ENCODE data around the gene ZNF385B.

The ZNF385B gene

DNA sequence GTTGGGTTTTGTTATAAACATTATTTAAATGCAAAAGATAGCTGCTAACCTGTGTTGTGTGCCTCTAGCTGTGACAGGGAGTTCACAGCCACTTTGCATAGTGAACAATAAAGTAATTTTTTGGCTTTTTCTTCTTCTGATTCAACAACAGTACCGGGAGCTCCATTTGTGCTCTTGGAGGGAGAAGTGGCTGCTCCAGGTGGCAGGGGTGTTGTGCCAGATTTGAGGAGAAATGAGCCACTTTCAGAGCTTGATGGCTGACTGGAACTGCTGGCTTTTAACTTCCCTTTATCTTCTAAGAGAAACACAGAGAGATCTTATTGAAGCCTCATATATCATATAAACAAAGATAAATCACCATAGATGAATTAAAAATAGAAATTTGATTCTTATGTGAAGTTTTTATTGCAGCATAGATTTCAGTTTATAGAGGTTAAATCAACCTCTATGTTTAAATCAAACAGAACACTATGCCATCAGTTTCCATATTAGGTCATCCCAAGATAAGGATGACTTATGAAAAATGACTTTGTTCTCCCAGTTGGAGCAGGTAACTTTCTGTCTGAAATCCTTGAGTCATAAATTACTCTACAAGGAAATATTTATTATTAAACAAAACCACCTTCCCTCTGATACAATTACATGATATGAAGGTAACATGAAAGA, 414.8 kb downstream of the ZNF385B start:
- H3K36me3 Mint-ChIP-seq (ENCODE audit: low read depth): peaks cover 3% of the 10 kb centered on the region
- H3K4me1 Mint-ChIP-seq: peaks cover 5% of the 10 kb centered on the region
- peaks cover 3% of the 10 kb centered on the region for H3K9me3 Mint-ChIP-seq
- no peak overlapping the region for H3K4me3 Mint-ChIP-seq
- H3K27ac Mint-ChIP-seq: no peak overlapping the region
- TF ChIP-seq, protein P1, sequence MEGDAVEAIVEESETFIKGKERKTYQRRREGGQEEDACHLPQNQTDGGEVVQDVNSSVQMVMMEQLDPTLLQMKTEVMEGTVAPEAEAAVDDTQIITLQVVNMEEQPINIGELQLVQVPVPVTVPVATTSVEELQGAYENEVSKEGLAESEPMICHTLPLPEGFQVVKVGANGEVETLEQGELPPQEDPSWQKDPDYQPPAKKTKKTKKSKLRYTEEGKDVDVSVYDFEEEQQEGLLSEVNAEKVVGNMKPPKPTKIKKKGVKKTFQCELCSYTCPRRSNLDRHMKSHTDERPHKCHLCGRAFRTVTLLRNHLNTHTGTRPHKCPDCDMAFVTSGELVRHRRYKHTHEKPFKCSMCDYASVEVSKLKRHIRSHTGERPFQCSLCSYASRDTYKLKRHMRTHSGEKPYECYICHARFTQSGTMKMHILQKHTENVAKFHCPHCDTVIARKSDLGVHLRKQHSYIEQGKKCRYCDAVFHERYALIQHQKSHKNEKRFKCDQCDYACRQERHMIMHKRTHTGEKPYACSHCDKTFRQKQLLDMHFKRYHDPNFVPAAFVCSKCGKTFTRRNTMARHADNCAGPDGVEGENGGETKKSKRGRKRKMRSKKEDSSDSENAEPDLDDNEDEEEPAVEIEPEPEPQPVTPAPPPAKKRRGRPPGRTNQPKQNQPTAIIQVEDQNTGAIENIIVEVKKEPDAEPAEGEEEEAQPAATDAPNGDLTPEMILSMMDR (IDR thresholded peaks at IDR 0.05; ENCODE audit: unreplicated experiment in 3 of 3): no peak
- H3K27me3 Mint-ChIP-seq (ENCODE audit: low read depth): peaks cover 4% of the 10 kb centered on the region

DNA sequence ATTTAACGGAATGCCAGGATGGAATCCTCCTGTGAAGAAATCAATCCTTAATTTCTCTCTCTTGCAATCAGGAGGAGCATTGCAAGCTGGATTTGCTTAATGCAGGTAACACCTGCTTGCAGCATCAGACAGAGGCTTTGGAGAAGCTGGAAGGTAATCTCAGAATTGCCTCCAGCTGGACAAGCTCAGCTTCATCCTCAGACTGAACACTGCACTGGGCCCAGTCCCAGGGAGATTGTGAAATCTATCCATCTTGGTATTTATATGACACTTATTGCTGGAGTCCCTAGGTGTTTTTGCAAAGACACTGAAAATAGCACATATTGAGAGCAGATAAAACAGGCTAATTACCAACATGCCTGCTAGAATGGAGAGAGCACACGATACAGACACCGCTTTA, 417.4 kb downstream of the ZNF385B start:
- Mint-ChIP-seq H3K36me3 (ENCODE audit: low read depth) (peaks cover 2% of the 10 kb centered on the region), H3K27me3 (ENCODE audit: low read depth) (peaks cover 4% of the 10 kb centered on the region), H3K9me3 (peaks cover 2% of the 10 kb centered on the region), H3K27ac (no peak overlapping the region), H3K4me1 (peaks cover 8% of the 10 kb centered on the region), H3K4me3 (no peak overlapping the region)
- TF ChIP-seq, protein P1 (IDR thresholded peaks at IDR 0.05; ENCODE audit: unreplicated experiment in 3 of 3): no peak

DNA sequence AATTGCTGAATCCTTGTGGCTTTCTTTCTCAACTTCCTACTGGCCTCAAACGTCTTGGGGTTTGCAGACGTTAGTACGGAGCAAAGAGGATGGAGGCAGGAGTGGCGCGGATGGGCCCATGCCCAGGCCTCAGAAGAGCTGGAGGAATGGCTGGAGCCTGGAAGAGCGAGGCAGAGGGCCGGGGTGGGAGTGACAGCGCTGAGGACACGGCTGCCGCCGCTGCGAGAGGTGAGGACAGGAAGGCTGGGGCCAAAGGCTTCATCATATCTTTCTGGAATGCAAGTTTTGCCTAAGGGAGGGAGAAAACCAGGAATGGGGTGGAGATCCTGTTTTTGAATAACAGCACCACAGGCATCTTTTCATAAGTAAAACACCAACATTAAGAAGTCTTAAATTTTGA, 418.2 kb downstream of the ZNF385B start:
- Mint-ChIP-seq H3K36me3 (ENCODE audit: low read depth) (no peaks in the 10 kb centered on the region), H3K27me3 (ENCODE audit: low read depth) (peaks cover 4% of the 10 kb centered on the region), H3K4me3 (no peak overlapping the region), H3K9me3 (no peaks in the 10 kb centered on the region), H3K27ac (no peak overlapping the region), H3K4me1 (peaks cover 8% of the 10 kb centered on the region)
- TF ChIP-seq, protein P1 (IDR thresholded peaks at IDR 0.05; ENCODE audit: unreplicated experiment in 3 of 3): no peak

DNA sequence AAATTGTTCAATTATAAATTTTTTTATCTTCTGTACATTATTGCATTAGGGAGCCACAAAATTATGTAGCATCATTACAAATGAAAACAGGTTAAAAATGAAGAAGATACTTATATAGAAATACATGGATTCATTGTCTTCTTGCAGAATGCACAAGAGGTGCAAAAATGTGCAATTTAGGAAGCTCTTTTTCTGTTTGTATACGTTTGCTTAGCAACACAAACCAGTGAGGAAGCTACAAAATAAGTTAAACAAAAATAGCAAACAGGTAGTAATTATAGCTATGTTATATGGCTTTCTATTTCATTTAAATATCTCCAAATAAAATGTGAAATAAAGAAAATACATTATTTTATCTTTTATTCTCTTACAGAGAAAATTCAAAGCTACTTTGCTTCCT, 419.2 kb downstream of the ZNF385B start:
- Mint-ChIP-seq H3K4me3 (no peak overlapping the region), H3K36me3 (ENCODE audit: low read depth) (no peaks in the 10 kb centered on the region), H3K27me3 (ENCODE audit: low read depth) (peaks cover 4% of the 10 kb centered on the region), H3K4me1 (peaks cover 8% of the 10 kb centered on the region), H3K27ac (no peak overlapping the region), H3K9me3 (no peaks in the 10 kb centered on the region)
- TF ChIP-seq, protein P1 (IDR thresholded peaks at IDR 0.05; ENCODE audit: unreplicated experiment in 3 of 3): no peak

DNA sequence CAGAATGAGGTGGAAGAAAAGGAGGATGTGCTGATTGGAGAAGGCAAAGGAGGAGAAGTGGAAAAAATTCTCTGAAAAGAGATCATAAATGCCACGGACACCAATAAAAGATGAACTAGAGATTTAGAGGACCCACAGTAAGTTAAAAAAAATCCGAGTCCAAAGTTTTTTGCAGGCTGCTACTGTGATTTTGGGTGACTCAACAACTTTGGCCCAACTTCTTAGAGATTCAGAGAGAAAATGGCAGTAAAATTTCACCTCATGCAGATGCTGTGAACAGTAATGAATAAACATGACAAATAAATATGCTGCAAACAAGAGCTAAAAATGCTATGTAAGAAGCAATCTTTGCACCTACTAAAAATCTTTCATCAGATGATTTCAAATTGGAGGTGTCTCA, 419.9 kb downstream of the ZNF385B start:
- Mint-ChIP-seq H3K4me1 (peaks cover 8% of the 10 kb centered on the region), H3K36me3 (ENCODE audit: low read depth) (no peaks in the 10 kb centered on the region), H3K4me3 (no peak overlapping the region), H3K9me3 (no peaks in the 10 kb centered on the region), H3K27me3 (ENCODE audit: low read depth) (peaks cover 4% of the 10 kb centered on the region), H3K27ac (no peak overlapping the region)
- TF ChIP-seq, protein P1 (IDR thresholded peaks at IDR 0.05; ENCODE audit: unreplicated experiment in 3 of 3): no peak

DNA sequence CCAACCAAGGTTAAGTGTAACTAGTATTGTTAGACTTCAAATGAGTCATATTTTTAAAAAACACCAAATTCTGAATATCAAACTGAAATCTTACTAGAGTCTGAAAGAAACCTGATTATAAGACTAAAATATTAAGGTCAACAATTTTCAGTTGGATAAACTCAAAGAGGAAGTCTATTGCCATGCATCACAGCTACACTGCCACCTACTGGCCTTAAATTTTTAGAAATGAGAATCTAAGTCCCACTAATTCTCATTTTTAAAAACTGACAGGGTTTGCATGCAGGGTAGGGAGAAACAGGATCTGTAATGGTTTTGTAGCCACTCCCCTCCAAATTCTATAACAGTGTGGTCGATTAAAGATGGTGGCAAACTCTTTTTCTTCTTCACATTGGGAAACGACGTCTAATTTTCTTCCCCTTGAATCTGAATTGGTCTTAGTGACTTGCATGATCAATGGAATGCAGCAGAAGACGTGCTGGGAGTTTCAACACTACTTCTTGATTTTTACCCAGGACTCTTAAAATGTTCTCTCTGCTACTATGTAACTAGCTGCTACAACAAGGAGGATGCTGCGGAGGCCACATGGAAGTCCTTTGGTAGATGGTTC, 420.7 kb downstream of the ZNF385B start:
- Mint-ChIP-seq H3K9me3 (no peaks in the 10 kb centered on the region), H3K27ac (no peak overlapping the region), H3K4me3 (no peak overlapping the region), H3K36me3 (ENCODE audit: low read depth) (no peaks in the 10 kb centered on the region), H3K4me1 (peaks cover 8% of the 10 kb centered on the region), H3K27me3 (ENCODE audit: low read depth) (peaks cover 4% of the 10 kb centered on the region)
- TF ChIP-seq, protein P1 (IDR thresholded peaks at IDR 0.05; ENCODE audit: unreplicated experiment in 3 of 3): peak; percentile 36 to 54 (median 39)
